ENCODE data around the gene ESPNL.

Gene ESPNL

GRCh38 chr2:238149841-238150572, 49.9 kb downstream of the ESPNL start:
- DNase-seq = no peak
- H3K36me3 ChIP-seq (ENCODE audit: insufficient read depth, low read length) = no peaks in the 10 kb centered on the region
- no peak overlapping the region for H2AFZ ChIP-seq (ENCODE audit: low read depth, low read length)
- no peaks in the 10 kb centered on the region for H3K79me2 ChIP-seq (ENCODE audit: insufficient read depth, low read length)
- no peak overlapping the region for H3K4me3 ChIP-seq (ENCODE audit: low read depth in 1 of 2, low read length in 2 of 2)
- TF ChIP-seq CTCF (IDR thresholded peaks at IDR 0.05; ENCODE audit: borderline replicate concordance, extremely low read depth, low read length, poor library complexity, severe bottlenecking) (no peak), EZH2 (IDR thresholded peaks at IDR 0.05; ENCODE audit: borderline replicate concordance, low read depth, low read length, severe bottlenecking) (no peak)
- H3K27me3 ChIP-seq (ENCODE audit: insufficient read depth, low read length, poor library complexity) = no peaks in the 10 kb centered on the region
- no peaks in the 10 kb centered on the region for H3K9me3 ChIP-seq (ENCODE audit: insufficient read depth, low read length, severe bottlenecking)
- no peak overlapping the region for H3K4me2 ChIP-seq (ENCODE audit: insufficient read depth, low read length)
- ATAC-seq (ENCODE audit: insufficient read depth, low read depth) = no peak
- no peak overlapping the region for H3K9ac ChIP-seq (ENCODE audit: low read depth, low read length)
- H3K4me1 ChIP-seq (ENCODE audit: insufficient read depth, low read length) = no peaks in the 10 kb centered on the region
- H3K27ac ChIP-seq (ENCODE audit: low read length) = no peak overlapping the region
- no peaks in the 10 kb centered on the region for H4K20me1 ChIP-seq (ENCODE audit: insufficient read depth, low read length)

DNA sequence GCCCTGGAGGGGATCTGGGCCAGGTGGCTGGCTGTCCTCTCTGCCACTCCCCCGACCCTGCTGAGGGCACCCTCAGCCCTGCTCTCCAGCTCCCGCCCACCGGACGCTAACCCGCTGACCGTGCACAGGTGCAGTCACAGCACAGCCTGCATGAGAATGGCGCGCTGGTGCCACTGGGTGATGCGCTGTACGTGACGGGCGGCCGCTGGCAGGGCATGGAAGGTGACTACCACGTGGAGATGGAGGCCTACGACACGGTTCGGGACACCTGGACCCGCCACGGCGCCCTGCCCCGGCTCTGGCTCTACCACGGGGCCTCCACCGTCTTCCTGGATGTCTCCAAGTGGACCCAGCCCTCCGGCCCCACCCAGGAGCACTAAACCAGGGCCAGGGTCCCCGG, 50.5 kb downstream of the ESPNL start:
- no peak overlapping the region for H3K4me2 ChIP-seq (ENCODE audit: insufficient read depth, low read length)
- H3K36me3 ChIP-seq (ENCODE audit: insufficient read depth, low read length) = no peaks in the 10 kb centered on the region
- H3K4me3 ChIP-seq (ENCODE audit: low read depth in 1 of 2, low read length in 2 of 2) = no peak overlapping the region
- no peaks in the 10 kb centered on the region for H3K27me3 ChIP-seq (ENCODE audit: insufficient read depth, low read length, poor library complexity)
- no peaks in the 10 kb centered on the region for H3K4me1 ChIP-seq (ENCODE audit: insufficient read depth, low read length)
- H3K9me3 ChIP-seq (ENCODE audit: insufficient read depth, low read length, severe bottlenecking) = no peaks in the 10 kb centered on the region
- no peak overlapping the region for H2AFZ ChIP-seq (ENCODE audit: low read depth, low read length)
- TF ChIP-seq EZH2 (IDR thresholded peaks at IDR 0.05; ENCODE audit: borderline replicate concordance, low read depth, low read length, severe bottlenecking) = no peak
- TF ChIP-seq CTCF (IDR thresholded peaks at IDR 0.05; ENCODE audit: borderline replicate concordance, extremely low read depth, low read length, poor library complexity, severe bottlenecking) = no peak
- no peaks in the 10 kb centered on the region for H3K79me2 ChIP-seq (ENCODE audit: insufficient read depth, low read length)
- DNase-seq = no peak
- H3K9ac ChIP-seq (ENCODE audit: low read depth, low read length) = no peak overlapping the region
- no peak overlapping the region for H3K27ac ChIP-seq (ENCODE audit: low read length)
- no peak for ATAC-seq (ENCODE audit: insufficient read depth, low read depth)
- no peaks in the 10 kb centered on the region for H4K20me1 ChIP-seq (ENCODE audit: insufficient read depth, low read length)

GRCh38 chr2:238151205-238151604, 51.1 kb downstream of the ESPNL start:
- H3K4me2 ChIP-seq (ENCODE audit: insufficient read depth, low read length) = no peak overlapping the region
- DNase-seq = no peak
- H3K9ac ChIP-seq (ENCODE audit: low read depth, low read length) = no peak overlapping the region
- H3K9me3 ChIP-seq (ENCODE audit: insufficient read depth, low read length, severe bottlenecking) = no peaks in the 10 kb centered on the region
- H3K4me1 ChIP-seq (ENCODE audit: insufficient read depth, low read length) = no peaks in the 10 kb centered on the region
- H4K20me1 ChIP-seq (ENCODE audit: insufficient read depth, low read length) = no peaks in the 10 kb centered on the region
- no peak for ATAC-seq (ENCODE audit: insufficient read depth, low read depth)
- no peaks in the 10 kb centered on the region for H3K27me3 ChIP-seq (ENCODE audit: insufficient read depth, low read length, poor library complexity)
- H3K36me3 ChIP-seq (ENCODE audit: insufficient read depth, low read length) = no peaks in the 10 kb centered on the region
- H3K4me3 ChIP-seq (ENCODE audit: low read depth in 1 of 2, low read length in 2 of 2) = no peak overlapping the region
- H3K27ac ChIP-seq (ENCODE audit: low read length) = no peak overlapping the region
- TF ChIP-seq EZH2 (IDR thresholded peaks at IDR 0.05; ENCODE audit: borderline replicate concordance, low read depth, low read length, severe bottlenecking) (no peak), CTCF (IDR thresholded peaks at IDR 0.05; ENCODE audit: borderline replicate concordance, extremely low read depth, low read length, poor library complexity, severe bottlenecking) (no peak)
- H2AFZ ChIP-seq (ENCODE audit: low read depth, low read length) = no peak overlapping the region
- no peaks in the 10 kb centered on the region for H3K79me2 ChIP-seq (ENCODE audit: insufficient read depth, low read length)

Measured in DND-41 (cell line).